CD4-positive, alpha-beta T cell (primary cell): ENCODE results near the gene RBMS1. TPM values are rescaled to one million over a fixed set of nuclear protein-coding genes. Genes with fewer than 3 reads are reported as not detected.

ENCODE experiments used
- ATAC-seq: fragments of 200-7000 bp; cut with Tn5 transposase; one replicate; pipeline ENCODE4 v1.10.0; 2022; ENCODE audit warnings: mild to moderate bottlenecking; ENCODE audit not compliant: poor library complexity
- CTCF ChIA-PET: fragments of 350-600 bp; sonication (Branson Sonifier 250); formaldehyde crosslinking; loops from one replicate; lab custom pipeline; 2021; ENCODE audit warnings: antibody characterized with exemption, inconsistent platforms; lab: Charles Lee
- POLR2A ChIA-PET: fragments of 350-600 bp; sonication (Branson Sonifier 250); formaldehyde crosslinking; loops from one replicate; lab custom pipeline; 2021; ENCODE audit warnings: antibody characterized with exemption, inconsistent platforms; lab: Charles Lee
- DNase-seq, 14 experiments: peaks; one replicate each; pipeline ENCODE4 v3.0.0-alpha.2; 2013 to 2020; ENCODE audit warnings: mixed read lengths in 2 of 14
- H3K27ac ChIP-seq, 2 donors: one replicate each; pipeline versions ENCODE4 v1.5.1 to v1.7.0; 2013; ENCODE audit warnings: low read length in 2 of 2, low read depth in 1 of 2, mild to moderate bottlenecking in 1 of 2
- H3K27me3 ChIP-seq, 2 experiments: 1 replicate in 1 of 2; 2 replicates in 1 of 2; pipeline versions ENCODE4 v1.6.1 to v1.7.0; 2013; ENCODE audit warnings: low read length in 2 of 2, control low read depth in 1 of 2, mild to moderate bottlenecking in 1 of 2, moderate library complexity in 1 of 2; ENCODE audit not compliant: insufficient read depth in 2 of 2, control insufficient read depth in 1 of 2
- H3K36me3 ChIP-seq: one replicate; pipeline ENCODE4 v1.6.1; 2013; ENCODE audit warnings: low read length, control low read depth; ENCODE audit not compliant: insufficient read depth
- H3K4me1 ChIP-seq: one replicate; pipeline ENCODE4 v1.6.1; 2013; ENCODE audit warnings: low read length, control low read depth; ENCODE audit not compliant: insufficient read depth
- H3K4me3 ChIP-seq: one replicate; pipeline ENCODE4 v1.5.1; 2013; ENCODE audit warnings: mild to moderate bottlenecking, low read length, moderate library complexity
- H3K9me3 ChIP-seq, 2 experiments: 1 replicate in 1 of 2; 2 replicates in 1 of 2; pipeline versions ENCODE4 v1.6.1 to v1.7.0; 2013; ENCODE audit warnings: low read length in 2 of 2, mild to moderate bottlenecking in 2 of 2, control low read depth in 1 of 2, moderate library complexity in 1 of 2; ENCODE audit not compliant: control insufficient read depth in 1 of 2, insufficient read depth in 1 of 2
- H3K27ac Mint-ChIP-seq: one replicate; pipeline ENCODE4 v1.8.0; 2020; ENCODE audit warnings: mixed read lengths
- H3K27me3 Mint-ChIP-seq: one replicate; pipeline ENCODE4 v1.8.0; 2021; ENCODE audit warnings: mixed read lengths
- H3K36me3 Mint-ChIP-seq: one replicate; pipeline ENCODE4 v1.8.0; 2021; ENCODE audit warnings: low read depth, mixed read lengths
- H3K4me1 Mint-ChIP-seq: one replicate; pipeline ENCODE4 v1.8.0; 2021; ENCODE audit warnings: low read depth, mixed read lengths
- H3K4me3 Mint-ChIP-seq: one replicate; pipeline ENCODE4 v1.8.0; 2020; ENCODE audit warnings: mild to moderate bottlenecking, mixed read lengths
- H3K9me3 Mint-ChIP-seq: one replicate; pipeline ENCODE4 v1.8.0; 2020; ENCODE audit warnings: mixed read lengths
- CTCF ChIP-seq: fragments of 200-600 bp; IDR thresholded peaks from one replicate; pipeline ENCODE4 v1.8.0; 2022; ENCODE audit warnings: antibody characterized with exemption, mild to moderate bottlenecking
- intact Hi-C, 2 experiments: fragments of 100-400 bp; cut with DNase I in 1 of 2; cut with micrococcal nuclease in 1 of 2; formaldehyde crosslinking; loops; one replicate each; pipeline versions ENCODE4 v1.15.1 to v1.9.0; 2023 to 2025; cut with DNase I, micrococcal nuclease
- total RNA-seq, 174 experiments: library from RNA in 2 of 174; stranded (reverse) in 2 of 174; gene quantifications; one replicate each; pipeline ENCODE4 v1.2.3 and lab custom pipeline; 2021 to 2026

RBMS1 gene
- total RNA-seq, 2 experiments from 2014 or later = 88.6 to 90.3 TPM

GRCh38 chr2:160268151-160268781, 225.3 kb downstream of the RBMS1 start:
- Mint-ChIP-seq H3K4me3 (no peak overlapping the region), H3K36me3 (peaks cover 21% of the 10 kb centered on the region), H3K4me1 (peaks cover 43% of the 10 kb centered on the region), H3K9me3 (no peaks in the 10 kb centered on the region), H3K27me3 (no peaks in the 10 kb centered on the region), H3K27ac (no peak overlapping the region)
- Histone ChIP-seq H3K27ac (no peak overlapping the region), H3K36me3 (peaks cover 4% of the 10 kb centered on the region), H3K4me1 (peaks cover 26% of the 10 kb centered on the region), H3K9me3 (no peaks in the 10 kb centered on the region), H3K27me3 (no peaks in the 10 kb centered on the region), H3K4me3 (no peak overlapping the region)
- CTCF ChIA-PET = no interaction called here
- POLR2A ChIA-PET = no interaction called here
- no peak for TF ChIP-seq CTCF
- intact Hi-C loops = no loop called here
- ATAC-seq = no peak
- DNase-seq = no peak

- Histone ChIP-seq H3K4me1 (peaks cover 26% of the 10 kb centered on the region), H3K27me3 (no peaks in the 10 kb centered on the region), H3K4me3 (no peak overlapping the region), H3K27ac (no peak overlapping the region), H3K9me3 (no peaks in the 10 kb centered on the region), H3K36me3 (no peaks in the 10 kb centered on the region)
- Mint-ChIP-seq H3K27me3 (no peaks in the 10 kb centered on the region), H3K27ac (no peak overlapping the region), H3K4me3 (no peak overlapping the region), H3K9me3 (no peaks in the 10 kb centered on the region), H3K4me1 (peaks cover 43% of the 10 kb centered on the region), H3K36me3 (peaks cover 18% of the 10 kb centered on the region)
- intact Hi-C loops = no loop called here
- ChIA-PET POLR2A (no interaction called here), CTCF (no interaction called here)
- DNase-seq = no peak
- no peak for TF ChIP-seq CTCF
- ATAC-seq = no peak
These were observed 225.9 kb downstream of the RBMS1 start for GRCh38 chr2:160267692-160268091.

- no peak for TF ChIP-seq CTCF
- H3K27me3 Mint-ChIP-seq = no peaks in the 10 kb centered on the region
- no peak overlapping the region for H3K27ac Mint-ChIP-seq
- H3K9me3 ChIP-seq = no peaks in the 10 kb centered on the region
- peaks cover 15% of the 10 kb centered on the region for H3K36me3 Mint-ChIP-seq
- ChIA-PET POLR2A (no interaction called here), CTCF (interaction anchor here (1.4 kb wide), 1 partner anchor 15 kb away, joined by 4 read pairs; no protein-coding TSS in a partner anchor)
- H3K9me3 Mint-ChIP-seq = no peaks in the 10 kb centered on the region
- no peak for ATAC-seq
- H3K36me3 ChIP-seq = no peaks in the 10 kb centered on the region
- H3K4me1 Mint-ChIP-seq = peaks cover 43% of the 10 kb centered on the region
- H3K27ac ChIP-seq = no peak overlapping the region
- intact Hi-C loops = no loop called here
- no peak overlapping the region for H3K4me3 Mint-ChIP-seq
- H3K27me3 ChIP-seq = no peaks in the 10 kb centered on the region
- H3K4me3 ChIP-seq = no peak overlapping the region
- peaks cover 26% of the 10 kb centered on the region for H3K4me1 ChIP-seq
- no peak for DNase-seq
These were observed 226.6 kb downstream of the RBMS1 start for GRCh38 chr2:160267022-160267421.
